Ectodermal cell (in vitro differentiated cells): ENCODE measurements around the gene NOL4L.

ENCODE experiments used
- H3K27ac ChIP-seq: 2 replicates; pipeline ENCODE4 v1.7.0; 2013; ENCODE audit warnings: mild to moderate bottlenecking, low read depth, low read length; ENCODE audit not compliant: insufficient read depth, poor library complexity, severe bottlenecking
- H3K27me3 ChIP-seq: 2 replicates; pipeline ENCODE4 v1.7.0; 2013; ENCODE audit warnings: mild to moderate bottlenecking, low read length; ENCODE audit not compliant: insufficient read depth, control insufficient read depth, poor library complexity, severe bottlenecking
- H3K36me3 ChIP-seq: one replicate; pipeline ENCODE4 v1.7.0; 2013; ENCODE audit warnings: low read length; ENCODE audit not compliant: control insufficient read depth, insufficient read depth
- H3K4me1 ChIP-seq: one replicate; pipeline ENCODE4 v1.7.0; 2013; ENCODE audit warnings: low read length; ENCODE audit not compliant: control insufficient read depth, insufficient read depth
- H3K4me3 ChIP-seq: 2 replicates; pipeline ENCODE4 v1.7.0; 2013; ENCODE audit warnings: low read depth, low read length, control low read depth; ENCODE audit not compliant: insufficient read depth
- H3K9me3 ChIP-seq: 2 replicates; pipeline ENCODE4 v1.7.0; 2013; ENCODE audit warnings: mild to moderate bottlenecking, low read length, moderate library complexity; ENCODE audit not compliant: control insufficient read depth
- WGBS, 2 experiments: methylation state at CpG; one replicate each; pipeline ENCODE4 v1.1.7; 2013; ENCODE audit warnings: missing lambda C conversion rate in 2 of 2; 5-methylcytosine and 5-hydroxymethylcytosine counted together

The NOL4L gene

DNA sequence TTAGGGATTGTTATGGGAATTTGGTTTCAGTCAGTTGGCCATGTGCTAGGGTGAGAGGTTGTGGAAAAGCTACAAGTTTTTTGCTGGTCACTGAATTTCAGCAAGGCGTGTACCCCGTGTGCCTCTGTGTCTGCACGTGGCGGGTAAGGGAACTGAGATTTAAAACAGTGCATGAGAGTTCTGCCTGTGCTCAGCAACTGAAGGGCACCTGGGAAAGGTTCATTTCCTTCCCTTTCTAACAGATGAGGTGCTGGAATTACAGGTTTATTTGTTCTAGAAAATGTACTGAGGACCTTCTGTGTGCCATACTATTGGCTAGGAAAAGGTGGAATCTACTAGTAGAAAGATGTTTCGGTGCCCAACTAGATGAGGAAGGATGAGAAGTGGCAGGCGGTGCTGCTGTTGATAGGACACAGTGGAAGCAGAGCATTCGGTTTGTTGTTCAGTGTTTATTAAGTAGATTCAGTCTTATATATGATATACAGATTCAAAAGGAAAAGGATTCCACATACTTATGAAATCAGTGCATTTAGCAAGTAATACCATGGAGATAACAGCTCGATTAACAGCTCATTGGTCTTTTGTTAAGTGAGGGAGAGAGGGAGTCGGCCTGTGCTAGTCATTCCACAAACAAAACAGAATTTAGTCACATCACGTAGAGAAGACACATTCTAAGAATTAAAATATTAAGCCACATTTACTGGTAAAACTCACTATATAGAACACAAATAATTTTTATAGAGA lies 142.3 kb downstream of the NOL4L start:
- Histone ChIP-seq H3K4me3 (no peak overlapping the region), H3K27ac (no peak overlapping the region), H3K4me1 (peaks cover 24% of the 10 kb centered on the region), H3K27me3 (no peaks in the 10 kb centered on the region), H3K9me3 (no peaks in the 10 kb centered on the region), H3K36me3 (peaks cover 15% of the 10 kb centered on the region)
- 91 to 94% methylated on average over 8 to 9 of the region's 10 CpGs for WGBS, 2 experiments

DNA sequence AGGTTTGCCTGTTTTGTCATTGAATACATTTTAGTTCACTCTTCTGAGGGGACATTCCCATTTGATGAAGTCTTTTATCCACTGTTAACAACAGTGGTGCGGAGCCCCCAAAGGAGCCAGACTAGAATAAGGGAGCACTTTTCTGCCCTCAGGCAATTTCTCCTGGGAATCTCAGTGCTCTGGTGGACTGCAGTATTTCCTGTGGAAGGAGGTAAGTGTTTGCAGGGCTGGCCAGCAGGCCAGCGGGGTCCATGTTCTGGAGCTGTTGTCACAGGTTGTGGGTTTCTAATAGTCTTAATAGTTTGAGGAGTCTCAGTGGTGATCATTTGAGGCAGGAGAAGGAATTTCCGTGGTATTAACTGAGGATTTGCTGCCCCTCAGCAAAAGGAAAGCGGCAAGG lies 143.5 kb downstream of the NOL4L start:
- WGBS, 2 experiments: 91% methylated on average over 4 of the region's 4 CpGs
- H3K36me3 ChIP-seq: peaks cover 22% of the 10 kb centered on the region

DNA sequence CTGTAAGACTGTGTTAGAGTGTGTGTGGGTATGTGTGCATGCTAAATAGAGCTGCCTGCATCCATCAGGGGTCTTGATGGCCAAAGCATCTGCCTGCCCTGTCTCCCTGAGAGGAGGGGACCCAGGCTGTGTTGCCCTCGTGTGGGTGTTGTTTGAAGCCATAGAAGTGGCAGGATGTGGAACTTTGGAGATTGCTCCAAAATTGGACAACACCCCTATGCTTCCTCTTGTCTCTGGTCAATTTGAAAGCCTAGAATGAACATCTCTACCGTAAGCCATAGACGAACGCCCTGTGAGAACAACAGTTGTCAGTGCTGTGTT lies 144.4 kb downstream of the NOL4L start:
- H3K27me3 ChIP-seq: no peaks in the 10 kb centered on the region
- peaks cover 14% of the 10 kb centered on the region for H3K4me1 ChIP-seq
- H3K36me3 ChIP-seq: peaks cover 28% of the 10 kb centered on the region
- no peak overlapping the region for H3K4me3 ChIP-seq
- WGBS, 2 experiments: 90 to 95% methylated on average over 4 of the region's 4 CpGs
- H3K27ac ChIP-seq: no peak overlapping the region
- no peaks in the 10 kb centered on the region for H3K9me3 ChIP-seq

More for the DNA sequence above, 143.5 kb downstream of the NOL4L start:
- Histone ChIP-seq H3K27me3 (no peaks in the 10 kb centered on the region), H3K4me1 (peaks cover 23% of the 10 kb centered on the region), H3K4me3 (no peak overlapping the region), H3K27ac (no peak overlapping the region), H3K9me3 (no peaks in the 10 kb centered on the region)

DNA sequence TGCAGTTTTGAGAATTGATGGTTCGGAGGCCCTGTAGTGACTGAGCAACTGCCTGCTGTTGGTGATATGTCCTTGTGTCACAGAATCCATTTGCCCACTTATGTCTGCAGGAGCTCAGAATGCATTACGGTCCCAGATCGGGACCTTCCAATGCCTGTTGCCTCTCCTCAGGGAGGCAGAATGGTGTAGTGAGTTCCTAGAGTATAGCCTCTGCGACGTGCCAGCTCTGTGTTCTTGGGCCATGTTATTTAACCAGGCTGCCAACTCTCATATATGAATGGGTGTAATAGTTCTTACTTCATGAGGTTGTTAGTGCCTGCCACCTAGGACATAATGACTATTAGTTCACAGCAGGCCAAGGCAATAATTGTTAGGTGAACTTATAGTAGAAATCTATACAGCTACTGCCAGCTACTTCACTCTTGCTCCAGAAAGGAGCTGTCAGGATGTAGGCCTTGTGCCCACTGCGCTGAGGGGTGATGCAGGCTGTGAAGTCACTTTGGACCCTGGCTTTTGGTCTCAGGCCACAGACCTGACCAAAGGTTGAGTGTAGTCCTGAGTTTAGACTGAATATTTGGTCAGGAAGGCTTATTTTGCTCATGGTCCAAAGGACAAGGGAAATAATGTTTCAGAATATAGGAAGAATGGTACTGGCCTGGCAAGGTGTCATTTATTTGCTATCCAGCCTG lies 144.9 kb downstream of the NOL4L start:
- H3K9me3 ChIP-seq: no peaks in the 10 kb centered on the region
- no peak overlapping the region for H3K4me3 ChIP-seq
- H3K36me3 ChIP-seq: peaks cover 33% of the 10 kb centered on the region
- H3K4me1 ChIP-seq: peaks cover 9% of the 10 kb centered on the region
- no peaks in the 10 kb centered on the region for H3K27me3 ChIP-seq
- no peak overlapping the region for H3K27ac ChIP-seq
- 95 to 96% methylated on average over 6 of the region's 6 CpGs for WGBS, 2 experiments

DNA sequence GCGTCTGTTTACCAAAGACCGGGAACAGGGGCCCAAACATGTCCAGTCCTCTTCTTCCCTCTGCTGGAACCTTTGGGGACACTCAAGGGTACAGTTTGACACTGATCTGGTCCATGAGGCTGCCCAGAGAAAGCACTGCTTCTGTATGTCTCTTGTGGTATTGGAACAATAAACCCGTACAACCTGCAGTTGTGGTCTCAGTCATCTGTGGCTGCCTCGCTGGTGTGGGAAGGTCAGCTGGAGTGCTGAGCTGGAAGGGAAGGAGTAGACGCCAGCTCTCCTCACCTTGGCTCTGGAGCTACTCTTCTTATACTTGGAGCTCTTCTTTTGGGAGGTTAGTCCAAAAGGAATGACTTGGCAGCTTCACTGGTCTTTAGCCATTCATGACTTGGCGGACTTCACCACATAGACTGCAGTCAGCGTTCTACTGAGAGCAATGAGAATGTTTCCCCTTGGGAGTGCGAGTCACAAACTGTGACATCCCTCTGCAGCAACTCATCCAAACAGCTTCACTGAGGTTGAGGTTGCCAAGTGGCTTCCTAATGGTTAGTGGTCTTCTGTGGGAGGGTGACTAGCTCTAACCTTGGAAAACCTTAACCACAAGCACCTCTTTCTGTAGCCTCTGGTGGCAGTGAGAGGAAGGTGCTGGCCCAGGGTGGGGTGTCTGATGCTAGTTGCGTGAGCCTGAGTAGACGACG lies 145.9 kb downstream of the NOL4L start:
- 95 to 96% methylated on average over 11 of the region's 11 CpGs for WGBS, 2 experiments
- H3K27me3 ChIP-seq: no peaks in the 10 kb centered on the region
- H3K4me1 ChIP-seq: no peaks in the 10 kb centered on the region
- H3K4me3 ChIP-seq: no peak overlapping the region
- no peak overlapping the region for H3K27ac ChIP-seq
- H3K9me3 ChIP-seq: no peaks in the 10 kb centered on the region
- peaks cover 42% of the 10 kb centered on the region for H3K36me3 ChIP-seq

DNA sequence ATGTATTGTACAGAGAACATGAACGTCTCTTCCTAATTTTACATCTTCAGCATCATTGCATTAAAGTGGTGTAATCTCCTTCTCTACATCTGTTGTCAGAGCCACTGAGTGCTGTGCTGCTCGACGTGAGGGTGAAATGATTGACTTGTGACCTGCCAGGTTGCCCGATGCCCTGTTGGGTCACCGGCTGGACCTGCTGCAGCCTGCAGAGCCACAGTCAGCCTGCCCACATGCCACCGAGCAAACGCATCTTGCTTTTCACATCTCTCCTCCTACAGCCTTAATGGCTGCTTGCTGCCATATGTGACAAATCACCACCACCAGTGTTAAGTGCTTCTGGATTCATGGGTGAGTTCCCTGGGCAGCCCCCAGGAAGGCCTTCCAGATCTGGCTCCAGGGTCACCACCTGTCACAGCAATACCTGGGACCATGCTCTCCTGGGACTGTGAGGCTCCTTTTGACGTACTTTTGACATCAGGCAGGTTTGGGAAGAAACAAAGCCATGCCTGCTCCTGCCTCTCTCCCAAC lies 146.7 kb downstream of the NOL4L start:
- H3K36me3 ChIP-seq: peaks cover 45% of the 10 kb centered on the region
- H3K4me3 ChIP-seq: no peak overlapping the region
- no peaks in the 10 kb centered on the region for H3K4me1 ChIP-seq
- H3K27me3 ChIP-seq: no peaks in the 10 kb centered on the region
- no peak overlapping the region for H3K27ac ChIP-seq
- 94% methylated on average over 8 of the region's 8 CpGs for WGBS, 2 experiments
- H3K9me3 ChIP-seq: no peaks in the 10 kb centered on the region

DNA sequence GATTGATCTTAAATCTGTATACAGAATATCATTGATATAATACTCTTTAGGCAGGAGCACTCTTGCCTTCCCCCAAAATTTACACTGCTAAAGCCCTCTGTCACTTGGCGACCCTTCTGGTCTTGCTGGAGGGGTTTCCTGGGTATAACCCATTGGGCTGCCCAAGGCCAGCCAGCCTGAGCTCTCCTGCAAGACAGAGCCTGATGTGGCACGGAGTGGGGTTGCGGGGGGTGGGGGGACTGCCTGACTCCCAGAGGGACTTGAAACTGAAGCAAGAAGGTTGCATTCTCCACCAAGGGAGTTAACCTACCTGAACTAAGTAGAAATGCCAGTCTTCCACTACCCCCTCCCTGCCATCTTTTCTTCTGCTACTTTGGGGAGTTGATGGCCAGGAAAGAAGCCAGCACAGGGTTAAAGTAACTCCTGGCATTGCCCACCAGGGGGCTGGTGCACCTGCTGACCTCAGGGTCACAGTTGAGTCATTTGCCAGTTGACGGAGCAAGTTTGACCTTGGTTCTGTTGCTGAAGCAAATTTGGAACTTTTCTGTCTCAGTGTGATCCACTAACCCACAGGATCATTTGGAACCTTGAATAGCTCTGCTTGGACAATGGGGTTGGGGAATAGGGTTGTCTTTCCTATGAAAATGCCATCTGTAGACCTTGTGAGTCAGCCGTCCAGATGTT lies 147.6 kb downstream of the NOL4L start:
- no peaks in the 10 kb centered on the region for H3K27me3 ChIP-seq
- 93% methylated on average over 5 of the region's 5 CpGs for WGBS, 2 experiments
- H3K9me3 ChIP-seq: no peaks in the 10 kb centered on the region
- peaks cover 53% of the 10 kb centered on the region for H3K36me3 ChIP-seq
- no peak overlapping the region for H3K27ac ChIP-seq
- no peak overlapping the region for H3K4me3 ChIP-seq
- H3K4me1 ChIP-seq: no peaks in the 10 kb centered on the region

DNA sequence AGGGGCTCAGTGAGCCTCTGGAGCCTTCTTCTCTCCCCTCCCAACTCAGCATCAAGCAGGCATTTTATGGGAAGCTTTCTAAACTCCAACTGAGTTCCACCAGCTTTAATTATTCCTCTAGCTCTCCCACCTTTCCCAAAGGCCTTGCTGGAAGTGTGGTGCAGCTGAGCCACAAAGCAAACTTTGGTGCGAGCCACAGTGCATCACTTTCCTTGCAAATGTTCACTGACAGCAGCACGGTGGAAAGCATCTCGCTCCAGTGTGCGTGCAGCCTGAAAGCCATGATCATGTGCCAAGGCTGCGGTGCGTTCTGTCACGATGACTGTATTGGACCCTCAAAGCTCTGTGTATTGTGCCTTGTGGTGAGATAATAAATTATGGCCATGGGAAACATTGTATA lies 148.2 kb downstream of the NOL4L start:
- Histone ChIP-seq H3K4me3 (no peak overlapping the region), H3K9me3 (no peaks in the 10 kb centered on the region), H3K4me1 (no peaks in the 10 kb centered on the region), H3K27me3 (no peaks in the 10 kb centered on the region), H3K27ac (no peak overlapping the region), H3K36me3 (peaks cover 59% of the 10 kb centered on the region)
- WGBS, 2 experiments: 97 to 98% methylated on average over 7 of the region's 7 CpGs

DNA sequence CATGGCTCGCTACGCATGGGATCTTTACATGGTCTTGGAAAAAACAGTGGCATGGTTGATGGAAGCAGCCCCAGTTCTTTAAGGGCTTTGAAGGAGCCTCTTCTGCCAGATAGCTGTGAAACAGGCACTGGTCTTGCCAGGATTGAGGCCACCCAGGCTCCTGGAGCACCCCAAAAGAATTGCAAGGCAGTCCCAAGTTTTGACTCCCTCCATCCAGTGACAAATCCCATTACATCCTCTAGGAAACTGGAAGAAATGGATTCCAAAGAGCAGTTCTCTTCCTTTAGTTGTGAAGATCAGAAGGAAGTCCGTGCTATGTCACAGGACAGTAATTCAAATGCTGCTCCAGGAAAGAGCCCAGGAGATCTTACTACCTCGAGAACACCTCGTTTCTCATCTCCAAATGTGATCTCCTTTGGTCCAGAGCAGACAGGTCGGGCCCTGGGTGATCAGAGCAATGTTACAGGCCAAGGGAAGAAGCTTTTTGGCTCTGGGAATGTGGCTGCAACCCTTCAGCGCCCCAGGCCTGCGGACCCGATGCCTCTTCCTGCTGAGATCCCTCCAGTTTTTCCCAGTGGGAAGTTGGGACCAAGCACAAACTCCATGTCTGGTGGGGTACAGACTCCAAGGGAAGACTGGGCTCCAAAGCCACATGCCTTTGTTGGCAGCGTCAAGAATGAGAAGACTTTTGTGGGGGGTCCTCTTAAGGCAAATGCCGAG lies 148.8 kb downstream of the NOL4L start:
- 96% methylated on average over 11 of the region's 11 CpGs for WGBS, 2 experiments
- Histone ChIP-seq H3K4me3 (no peak overlapping the region), H3K27me3 (no peaks in the 10 kb centered on the region), H3K36me3 (peaks cover 65% of the 10 kb centered on the region), H3K9me3 (no peaks in the 10 kb centered on the region), H3K27ac (no peak overlapping the region), H3K4me1 (no peaks in the 10 kb centered on the region)
